ENCODE measurements around the gene PHRF1.
A peak's percentile ranks its signal among the peaks of the same experiment; 100 is the strongest.
"Not testable (repeated sequence)": the region's sequence is repeated elsewhere in the genome, so short reads cannot be mapped to it uniquely, and the experiment has no call there.

PHRF1 gene

DNA sequence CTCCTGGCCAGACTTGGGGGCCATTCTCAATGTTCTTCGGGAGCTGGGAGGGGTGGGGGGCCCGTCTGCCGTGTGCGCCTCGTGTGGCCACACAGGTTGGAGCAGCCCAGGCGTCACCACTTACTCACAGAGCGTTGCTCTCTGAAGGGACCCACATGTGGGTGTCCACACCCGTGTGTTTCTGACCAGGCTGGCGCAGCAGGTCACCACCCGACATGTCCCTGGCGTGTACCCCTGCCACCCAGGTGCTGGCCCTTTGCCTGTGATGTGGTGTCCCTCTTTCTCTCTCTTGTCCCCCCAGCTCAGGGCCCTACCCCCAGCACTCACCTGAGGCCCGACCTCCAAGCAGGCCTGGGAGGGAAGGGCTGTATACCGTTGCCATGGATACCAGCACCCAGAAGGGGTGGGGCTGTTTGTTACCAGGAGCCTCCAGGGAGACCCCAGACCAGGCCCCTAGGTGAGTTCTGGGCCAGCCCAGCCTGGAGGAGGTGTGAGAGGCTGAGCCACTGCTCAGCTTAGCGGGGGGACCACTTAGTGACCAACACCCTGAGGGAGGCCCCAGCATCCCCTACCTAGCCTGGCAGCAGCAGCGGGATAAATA lies 17.1 kb upstream of the PHRF1 start:
- no peak for DNase-seq

DNA sequence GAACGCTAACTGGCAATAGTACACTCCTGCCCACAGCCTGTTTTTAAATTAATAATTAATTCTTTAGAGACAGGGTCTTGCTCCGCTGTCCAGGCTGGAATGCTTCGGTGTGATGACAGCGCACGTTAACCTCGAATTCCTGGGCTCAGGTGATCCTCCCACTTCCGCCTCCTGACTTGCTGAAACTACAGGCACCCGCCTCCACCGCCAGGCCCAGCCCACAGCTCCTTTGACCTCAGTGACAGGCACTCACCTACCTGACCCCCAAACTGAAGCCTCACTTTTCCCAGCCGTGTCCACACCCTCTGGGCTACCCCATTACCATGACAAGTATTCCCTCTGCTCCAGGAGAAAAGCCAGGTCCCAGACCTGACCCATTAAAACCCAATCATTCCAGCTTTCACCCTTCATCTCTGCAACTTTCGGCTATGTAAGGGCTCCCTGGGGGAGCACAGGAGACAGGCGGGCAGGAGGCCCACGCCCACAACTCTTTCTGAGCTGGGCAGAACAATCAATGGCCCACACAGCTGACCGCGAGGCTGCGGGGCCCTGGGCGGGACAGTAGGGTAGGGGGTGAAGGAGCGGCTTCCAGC lies 16.5 kb upstream of the PHRF1 start:
- DNase-seq: no peak

DNA sequence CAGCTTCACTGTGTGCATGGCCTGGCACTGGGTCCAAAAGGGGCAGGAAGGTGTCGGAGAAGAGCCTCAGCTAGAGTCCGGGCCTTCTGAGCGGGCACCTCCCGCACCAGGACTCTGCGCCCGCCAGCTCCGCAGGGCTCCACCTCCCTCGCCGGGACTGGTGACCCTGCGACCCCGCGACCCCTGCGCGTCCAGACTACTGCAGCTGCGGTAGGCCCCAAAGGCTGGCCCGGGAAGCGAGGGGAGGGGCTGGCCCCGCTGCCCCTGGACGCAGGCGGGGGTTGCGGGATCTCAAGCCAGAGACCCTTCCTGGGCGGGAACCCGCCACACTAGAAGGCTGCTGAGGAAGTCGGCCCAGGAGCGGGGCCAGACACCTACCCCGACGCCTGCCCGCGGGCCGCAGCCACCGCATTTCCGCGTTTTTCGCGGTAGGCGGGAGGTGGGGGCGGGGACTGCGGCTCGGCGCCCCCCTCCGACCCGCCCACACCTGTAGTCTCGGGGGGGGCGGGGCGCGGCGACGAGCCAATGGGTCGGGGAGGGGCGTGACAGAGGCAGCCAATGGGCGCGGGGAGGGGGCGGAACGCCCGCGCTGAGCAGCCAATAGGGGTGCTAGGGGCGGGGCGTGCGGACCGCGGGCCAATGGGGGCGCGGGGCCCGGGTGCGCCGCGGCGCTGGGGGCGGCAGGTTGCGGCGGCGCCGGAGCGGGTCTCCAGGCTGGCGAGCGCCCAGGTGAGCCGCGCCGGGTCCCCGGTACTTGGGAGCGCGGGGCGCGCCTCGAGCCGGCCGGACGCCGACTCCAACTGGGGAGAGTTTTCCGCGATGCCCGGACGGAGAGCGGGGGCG lies 15.7 kb upstream of the PHRF1 start, which contains the start of the genes LMNTD2 and RASSF7:
Gene LMNTD2 (minus strand): TSS at position 434 of the 843 bp plus-strand sequence. CDS start 22 bp downstream, at position 412.
Gene RASSF7 (plus strand): TSS at position 666 of the 843 bp plus-strand sequence. CDS start 799 bp downstream, outside the sequence.
- DNase-seq: peak; percentile 97

DNA sequence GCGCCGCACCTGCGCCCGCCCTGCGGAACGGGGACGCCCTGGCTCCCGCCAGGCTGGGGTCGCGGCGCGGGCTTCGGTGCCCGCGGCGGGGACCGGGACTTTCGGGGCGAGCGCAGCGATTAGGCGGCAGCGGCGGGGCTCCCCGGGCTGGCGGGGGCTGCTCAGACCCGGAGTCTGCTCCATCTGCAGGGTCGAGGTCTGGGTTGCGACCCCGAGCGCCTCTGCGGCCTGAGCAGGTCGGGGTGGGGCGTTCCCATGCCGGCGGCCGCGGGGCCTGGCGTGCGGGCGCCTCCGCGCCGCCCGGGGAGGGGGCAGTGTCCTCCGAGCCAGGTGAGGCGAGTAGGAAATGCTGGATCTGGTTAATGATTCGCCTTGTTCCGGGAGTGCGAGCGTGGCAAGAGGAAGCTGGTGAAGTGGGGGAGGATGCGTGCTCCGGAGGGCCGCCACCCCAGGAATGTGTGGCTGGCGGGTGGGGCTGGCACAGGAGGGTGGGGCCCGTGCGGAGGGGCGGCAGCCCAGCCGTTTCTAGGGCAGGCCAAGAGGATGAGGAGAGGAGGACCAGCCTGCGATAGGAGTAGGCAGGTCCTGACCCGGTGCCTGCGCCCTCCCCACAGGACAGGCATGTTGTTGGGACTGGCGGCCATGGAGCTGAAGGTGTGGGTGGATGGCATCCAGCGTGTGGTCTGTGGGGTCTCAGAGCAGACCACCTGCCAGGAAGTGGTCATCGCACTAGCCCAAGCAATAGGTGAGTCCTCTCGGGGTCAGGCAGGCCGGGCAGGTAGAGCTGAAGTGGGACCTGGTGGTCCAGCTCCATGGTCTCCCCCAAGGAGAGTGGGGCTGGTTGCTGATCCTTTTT lies 14.9 kb upstream of the PHRF1 start:
- no peak for DNase-seq

DNA sequence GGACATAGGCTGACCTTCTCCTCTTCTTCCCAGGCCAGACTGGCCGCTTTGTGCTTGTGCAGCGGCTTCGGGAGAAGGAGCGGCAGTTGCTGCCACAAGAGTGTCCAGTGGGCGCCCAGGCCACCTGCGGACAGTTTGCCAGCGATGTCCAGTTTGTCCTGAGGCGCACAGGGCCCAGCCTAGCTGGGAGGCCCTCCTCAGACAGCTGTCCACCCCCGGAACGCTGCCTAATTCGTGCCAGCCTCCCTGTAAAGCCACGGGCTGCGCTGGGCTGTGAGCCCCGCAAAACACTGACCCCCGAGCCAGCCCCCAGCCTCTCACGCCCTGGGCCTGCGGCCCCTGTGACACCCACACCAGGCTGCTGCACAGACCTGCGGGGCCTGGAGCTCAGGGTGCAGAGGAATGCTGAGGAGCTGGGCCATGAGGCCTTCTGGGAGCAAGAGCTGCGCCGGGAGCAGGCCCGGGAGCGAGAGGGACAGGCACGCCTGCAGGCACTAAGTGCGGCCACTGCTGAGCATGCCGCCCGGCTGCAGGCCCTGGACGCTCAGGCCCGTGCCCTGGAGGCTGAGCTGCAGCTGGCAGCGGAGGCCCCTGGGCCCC lies 14.1 kb upstream of the PHRF1 start:
- no peak for DNase-seq

DNA sequence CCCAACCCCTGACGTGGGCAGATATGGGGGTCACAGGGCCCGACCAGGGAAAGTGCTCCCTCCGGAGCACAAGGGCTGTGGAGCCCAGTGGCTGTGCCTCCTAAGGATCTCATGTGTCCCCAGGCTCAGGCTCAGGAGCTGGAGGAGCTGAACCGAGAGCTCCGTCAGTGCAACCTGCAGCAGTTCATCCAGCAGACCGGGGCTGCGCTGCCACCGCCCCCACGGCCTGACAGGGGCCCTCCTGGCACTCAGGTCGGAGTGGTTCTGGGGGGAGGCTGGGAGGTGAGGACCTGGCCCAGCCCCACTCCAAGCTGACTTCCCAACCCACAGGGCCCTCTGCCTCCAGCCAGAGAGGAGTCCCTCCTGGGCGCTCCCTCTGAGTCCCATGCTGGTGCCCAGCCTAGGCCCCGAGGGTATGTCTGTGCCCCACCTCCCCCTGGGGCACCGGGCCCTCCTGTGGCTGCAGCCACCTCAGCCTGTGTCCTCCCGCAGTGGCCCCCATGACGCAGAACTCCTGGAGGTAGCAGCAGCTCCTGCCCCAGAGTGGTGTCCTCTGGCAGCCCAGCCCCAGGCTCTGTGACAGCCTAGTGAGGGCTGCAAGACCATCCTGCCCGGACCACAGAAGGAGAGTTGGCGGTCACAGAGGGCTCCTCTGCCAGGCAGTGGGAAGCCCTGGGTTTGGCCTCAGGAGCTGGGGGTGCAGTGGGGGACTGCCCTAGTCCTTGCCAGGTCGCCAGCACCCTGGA lies 13.0 kb upstream of the PHRF1 start:
- no peak for DNase-seq

DNA sequence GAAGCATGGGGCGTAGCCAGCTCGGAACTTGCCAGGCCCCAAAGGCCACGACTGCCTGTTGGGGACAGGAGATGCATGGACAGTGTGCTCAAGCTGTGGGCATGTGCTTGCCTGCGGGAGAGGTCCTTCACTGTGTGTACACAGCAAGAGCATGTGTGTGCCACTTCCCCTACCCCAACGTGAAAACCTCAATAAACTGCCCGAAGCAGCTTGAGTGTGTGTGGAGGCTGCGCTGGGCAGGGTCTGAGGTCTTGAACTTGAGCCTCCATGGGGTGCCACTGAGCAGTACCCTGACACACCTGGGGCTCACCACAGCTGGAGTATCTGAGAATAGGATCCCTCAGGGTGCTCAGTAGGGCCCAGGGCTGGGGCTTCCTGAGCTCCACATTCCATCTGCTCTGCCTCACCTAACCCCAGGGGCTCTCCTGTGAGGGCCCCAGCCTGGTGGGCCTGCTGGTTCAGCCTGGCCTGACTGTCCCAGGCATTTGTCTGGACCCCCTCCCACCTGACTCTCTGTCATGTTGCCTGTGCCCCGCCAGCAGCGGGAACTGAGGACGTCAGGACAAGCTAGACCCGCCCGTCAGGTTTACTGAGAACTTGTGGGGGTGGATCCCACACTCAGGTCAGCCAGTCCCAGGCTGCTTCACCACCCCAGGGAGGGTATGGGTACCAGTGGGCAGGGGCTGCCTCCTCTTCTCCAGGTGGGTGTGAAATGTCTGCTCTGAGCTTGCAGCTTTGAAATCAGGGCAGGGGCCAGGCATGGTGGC lies 12.3 kb upstream of the PHRF1 start:
- DNase-seq: no peak

DNA sequence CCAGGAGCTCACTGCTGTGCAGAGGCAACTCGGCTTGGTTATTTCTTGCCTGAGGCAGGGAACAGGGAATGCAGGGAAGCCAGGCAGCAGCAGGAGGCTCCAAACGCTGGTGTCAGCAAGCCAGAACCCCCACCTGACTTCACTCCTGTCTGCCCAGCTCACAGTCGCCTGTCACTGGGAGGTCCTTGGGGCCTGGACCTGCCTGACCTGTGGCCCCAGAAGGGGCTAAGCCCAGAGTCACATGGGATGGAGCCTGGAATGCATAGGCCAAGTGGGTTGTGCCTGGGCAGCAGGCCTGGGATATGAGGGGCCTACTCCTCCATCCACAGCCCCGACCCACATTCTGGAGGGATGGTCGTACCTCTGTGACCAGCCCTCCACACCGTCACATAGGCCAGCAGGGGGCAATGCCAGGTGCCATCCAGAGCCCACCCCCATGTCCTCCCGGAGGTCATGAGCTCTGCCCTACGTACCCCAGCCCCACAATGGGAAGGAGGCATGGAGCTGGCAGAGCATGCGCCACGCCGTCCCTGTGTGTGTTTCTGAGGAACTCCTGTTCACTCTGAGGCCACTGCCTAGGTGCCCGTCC lies 10.3 kb upstream of the PHRF1 start:
- no peak for DNase-seq

DNA sequence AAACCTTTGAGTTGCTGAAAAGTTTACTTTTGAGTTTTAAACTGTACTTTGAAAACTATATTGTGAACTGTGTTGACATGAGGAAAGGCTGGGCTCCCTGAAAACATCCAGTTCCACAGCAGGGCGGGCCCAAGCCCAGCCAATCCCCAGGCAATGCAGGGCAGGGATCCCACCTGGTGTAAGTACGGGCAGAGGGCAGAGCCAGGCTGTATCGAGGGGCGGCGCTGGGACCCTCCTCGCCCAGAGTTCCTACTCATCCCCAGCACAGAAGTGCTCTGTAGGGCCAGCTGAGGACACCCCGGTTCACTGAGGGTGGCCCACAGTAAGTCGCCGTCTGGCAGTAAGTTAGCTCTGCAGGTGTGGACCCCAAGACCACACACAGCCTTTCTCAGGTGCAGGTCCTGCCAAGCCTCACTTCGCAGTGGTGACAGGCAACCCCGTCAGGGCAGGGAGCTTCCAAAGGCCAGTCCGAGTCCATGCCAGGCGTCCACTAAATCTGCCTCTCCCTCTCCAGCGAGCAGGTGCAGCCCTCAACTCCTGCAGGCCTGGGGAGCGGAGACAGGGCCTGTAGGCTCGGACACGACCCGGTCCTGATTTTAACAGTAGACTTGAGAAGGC lies 9.2 kb upstream of the PHRF1 start:
- DNase-seq: no peak

DNA sequence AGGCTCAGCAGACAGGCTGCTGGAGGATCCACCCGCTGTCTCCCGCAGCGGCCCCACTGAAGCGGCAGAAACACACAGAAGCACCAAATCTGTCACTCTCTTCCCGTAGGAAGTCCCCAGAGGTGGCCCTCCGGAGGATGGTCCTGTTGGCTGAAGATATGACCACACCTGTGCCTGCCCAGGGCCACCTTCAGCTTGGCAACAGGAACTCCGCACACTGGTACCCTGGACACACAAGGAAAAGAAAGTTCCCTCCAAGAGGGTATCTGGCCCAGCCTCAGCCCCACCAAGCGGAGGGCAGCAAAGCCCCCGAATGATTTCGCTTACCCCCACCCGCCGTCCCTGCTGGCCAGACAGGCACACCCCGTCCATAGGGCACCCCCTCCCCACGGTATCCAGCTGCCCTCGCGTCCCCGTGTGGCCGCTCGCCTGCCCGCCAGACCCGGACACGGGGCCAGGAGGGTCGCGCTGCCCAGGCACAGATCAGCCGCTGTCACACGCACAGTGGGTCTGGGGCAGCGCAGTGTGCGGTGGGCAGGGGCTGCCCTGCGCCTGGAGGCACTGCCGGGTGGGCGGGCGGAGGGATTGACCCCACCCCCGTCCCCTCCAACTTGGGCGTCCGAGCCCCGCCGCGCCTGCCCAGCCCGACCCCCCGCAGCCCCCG lies 8.5 kb upstream of the PHRF1 start:
- no peak for DNase-seq

DNA sequence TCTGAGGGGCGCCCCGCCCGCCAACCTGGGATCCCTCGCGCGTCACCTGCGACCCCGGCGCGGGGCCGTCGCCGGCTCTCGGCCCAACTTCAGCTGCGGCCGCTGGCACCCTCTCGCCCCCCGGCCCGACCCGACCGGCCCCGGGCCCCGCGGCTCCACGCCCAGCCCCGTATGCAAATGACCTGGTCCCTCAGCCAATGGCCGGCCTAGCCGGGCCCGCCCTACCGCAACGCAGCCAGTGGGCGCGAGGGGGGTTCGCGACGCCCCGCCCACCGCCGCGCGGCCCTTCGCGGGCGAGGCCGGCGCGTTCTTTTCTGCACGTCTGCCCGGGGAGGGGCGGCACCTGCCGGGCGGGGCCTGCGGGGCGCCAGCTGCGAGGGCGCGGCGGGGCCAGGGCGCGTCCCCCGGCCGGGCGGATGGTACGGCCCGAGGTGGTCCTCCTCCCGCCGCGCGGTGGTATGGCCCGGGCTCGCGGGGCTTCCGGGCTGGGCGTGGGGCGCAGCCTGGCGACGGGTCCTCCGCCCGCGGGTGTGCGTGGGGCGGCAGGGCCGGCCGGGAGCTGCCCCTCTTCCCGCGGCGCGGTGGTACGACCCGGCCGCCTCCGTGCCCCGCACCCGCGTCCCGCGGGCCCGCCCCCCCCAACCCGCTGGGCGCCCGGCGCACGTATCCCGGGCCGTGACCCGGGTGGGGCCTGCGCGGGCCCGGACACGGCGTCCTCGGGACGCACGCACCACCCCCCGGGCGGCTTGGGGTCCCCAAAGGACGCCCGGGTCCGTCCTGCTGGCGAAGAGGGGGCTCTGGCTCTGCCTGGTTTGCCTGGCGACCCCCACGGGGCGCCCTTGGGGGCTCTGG lies 7.7 kb upstream of the PHRF1 start:
- DNase-seq: peak; percentile 87

DNA sequence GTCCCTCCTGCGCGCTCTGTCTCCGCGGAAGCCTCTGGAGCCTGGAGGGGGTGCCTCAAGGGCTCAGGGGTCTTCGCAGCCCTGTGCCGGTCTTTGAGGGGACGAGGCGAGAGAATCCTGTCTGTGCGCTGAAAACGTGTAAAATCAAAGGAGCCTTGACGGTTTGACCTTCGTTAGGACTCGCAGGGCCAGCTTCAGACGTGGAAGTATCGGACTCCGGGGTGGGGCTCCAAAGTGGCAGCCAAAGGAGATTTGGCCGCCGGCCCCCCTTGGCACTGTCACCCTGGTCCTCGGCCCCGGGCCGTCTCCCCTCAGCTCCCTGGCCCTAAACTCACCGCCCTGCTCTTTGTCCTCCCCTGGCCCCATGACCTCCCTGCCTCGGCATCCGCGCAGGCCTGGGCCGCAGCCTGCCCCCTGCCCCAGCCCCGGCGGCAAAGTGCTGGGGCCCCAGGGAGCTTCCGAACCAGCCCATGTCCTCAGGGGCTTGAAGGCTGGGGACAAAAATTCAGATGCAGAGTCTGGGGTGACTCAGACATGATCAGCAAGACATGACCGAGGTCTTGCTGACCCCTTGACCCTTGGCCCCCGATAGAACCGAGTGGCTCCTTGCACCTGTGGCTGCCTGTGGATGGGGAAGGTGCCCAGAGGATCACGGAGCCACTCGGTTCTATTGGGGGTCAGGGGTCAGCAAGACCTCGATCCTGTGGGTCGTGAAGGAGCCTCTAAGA lies 6.9 kb upstream of the PHRF1 start:
- DNase-seq: no peak

DNA sequence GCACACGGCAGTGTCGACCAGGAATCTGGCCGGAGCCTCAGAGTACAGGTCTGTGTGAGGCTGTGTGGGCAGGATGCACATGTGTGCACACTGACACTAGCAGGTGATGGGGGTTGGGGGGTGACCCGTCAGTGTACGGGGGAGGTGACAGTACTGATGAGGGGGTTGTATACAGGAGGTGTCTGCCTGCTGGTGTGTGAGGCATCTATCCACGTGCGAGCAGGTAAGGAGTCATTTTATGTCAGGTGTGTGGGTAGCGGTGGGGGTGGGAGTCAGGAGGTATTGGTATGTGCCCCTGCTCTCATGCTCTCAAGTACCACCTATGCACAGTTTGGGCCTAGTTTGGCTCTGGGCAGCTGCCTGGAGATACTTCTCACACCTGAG lies 4.5 kb upstream of the PHRF1 start:
- DNase-seq: no peak

DNA sequence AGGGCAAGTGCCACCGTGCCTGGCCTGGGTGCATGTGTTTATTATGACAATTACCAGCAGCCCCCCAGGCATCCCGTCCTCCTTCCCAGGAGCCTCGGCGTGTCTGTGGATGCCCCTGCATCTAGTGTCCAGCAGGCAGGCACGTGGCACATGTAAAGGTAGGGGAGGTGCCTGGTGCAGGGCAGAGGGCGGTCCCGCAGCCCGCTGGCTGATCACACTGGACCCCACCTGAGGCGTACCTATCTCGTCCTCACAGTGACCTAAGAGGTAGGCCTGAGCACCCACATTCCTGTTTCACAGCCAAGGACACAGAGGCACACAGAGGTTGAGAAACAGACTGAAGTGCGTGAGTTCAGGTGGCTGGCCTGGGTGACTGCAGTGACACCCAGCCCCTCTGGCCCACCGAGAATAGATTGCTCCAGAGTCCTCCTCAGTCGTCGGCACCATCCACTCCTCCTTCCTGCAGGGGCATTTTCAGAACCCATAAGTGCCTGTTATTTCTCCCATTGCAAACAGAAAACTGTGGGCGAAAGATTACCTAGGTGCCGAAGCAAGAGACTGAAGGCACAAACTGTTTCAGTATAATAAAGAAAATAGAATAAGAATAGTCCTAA lies 3.0 kb upstream of the PHRF1 start:
- no peak for DNase-seq

DNA sequence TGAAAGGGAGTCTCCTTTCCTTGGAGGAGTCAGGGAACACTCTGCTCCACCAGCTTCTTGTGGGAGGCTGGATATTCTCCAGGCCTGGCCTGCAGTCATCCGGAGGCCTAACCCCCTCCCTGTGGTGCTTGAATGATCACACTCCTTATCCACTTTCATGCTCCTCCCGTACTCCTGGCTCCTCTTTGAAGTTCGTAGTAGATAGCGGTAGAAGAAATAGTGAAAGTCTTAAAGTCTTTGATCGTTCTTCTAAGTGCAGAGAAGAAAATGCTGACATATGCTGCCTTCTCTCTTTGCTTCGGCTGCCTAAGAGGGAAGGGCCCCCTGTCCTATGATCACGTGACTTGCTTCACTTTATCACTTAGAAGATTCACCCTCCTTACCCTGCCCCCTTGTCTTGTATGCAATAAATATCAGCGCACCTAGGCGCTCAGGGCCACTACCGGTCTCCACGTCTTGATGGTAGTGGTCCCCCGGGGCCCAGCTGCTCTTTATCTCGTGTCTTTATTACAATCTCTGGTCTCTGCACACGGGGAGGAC lies 2.2 kb upstream of the PHRF1 start:
- not testable (repeated sequence) for DNase-seq

DNA sequence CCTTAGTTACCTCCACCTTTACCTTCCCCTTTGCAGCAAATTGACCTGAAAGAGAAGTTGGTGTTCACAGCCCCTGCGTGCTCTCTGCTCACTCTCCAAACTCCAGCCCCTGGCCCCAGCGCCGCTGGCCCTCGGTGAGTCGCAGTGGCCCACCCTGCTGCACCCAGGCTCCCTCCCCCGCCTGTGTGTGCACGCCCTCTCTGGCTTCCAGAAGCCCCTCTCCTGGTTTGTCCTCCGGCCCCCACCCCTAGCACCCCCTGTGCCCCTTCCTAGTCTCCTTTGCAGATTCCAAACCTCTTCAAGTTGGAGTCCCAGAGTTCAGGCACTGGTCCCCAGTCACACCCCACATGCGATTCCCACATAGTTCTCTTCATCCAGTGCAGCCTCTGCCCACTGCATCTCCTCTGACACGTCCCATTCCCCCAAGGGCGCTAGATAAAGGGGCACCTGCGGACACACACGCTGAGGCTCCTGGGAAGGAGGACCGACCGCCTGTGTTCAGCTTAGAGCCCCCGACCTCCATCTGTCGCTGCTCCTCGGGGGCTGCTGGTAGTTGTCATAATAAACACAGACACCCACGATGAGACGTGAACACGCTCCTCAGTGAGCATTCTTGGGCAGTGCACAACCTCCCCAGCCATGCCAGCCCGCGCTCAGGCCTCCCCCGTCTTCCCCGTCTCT lies 1.5 kb upstream of the PHRF1 start:
- DNase-seq: no peak
